KMS-11 (cell line): Measurements from ENCODE around the gene CECR2.

ENCODE experiments used
- H2AFZ ChIP-seq: fragments of 200-600 bp; sonication (generic); 2 replicates; pipeline ENCODE4 v1.6.1; 2016; ENCODE audit warnings: antibody characterized with exemption, mixed run types, low read depth
- H3K27ac ChIP-seq: fragments of 200-600 bp; sonication (generic); 2 replicates; pipeline ENCODE4 v1.6.1; 2016; ENCODE audit warnings: mild to moderate bottlenecking, mixed run types
- H3K27me3 ChIP-seq: fragments of 200-600 bp; sonication (generic); 2 replicates; pipeline ENCODE4 v1.6.1; 2017; ENCODE audit warnings: mild to moderate bottlenecking, low read depth, mixed run types, moderate library complexity; ENCODE audit not compliant: insufficient read depth
- H3K36me3 ChIP-seq: fragments of 200-600 bp; sonication (generic); 2 replicates; pipeline ENCODE4 v1.6.1; 2017; ENCODE audit warnings: mild to moderate bottlenecking, mixed run types; ENCODE audit not compliant: insufficient read depth
- H3K4me1 ChIP-seq: fragments of 200-600 bp; sonication (generic); 2 replicates; pipeline ENCODE4 v1.6.1; 2016; ENCODE audit warnings: mild to moderate bottlenecking, low read depth, mixed run types; ENCODE audit not compliant: poor library complexity, severe bottlenecking
- H3K4me2 ChIP-seq: fragments of 200-600 bp; sonication (generic); 2 replicates; pipeline ENCODE4 v1.7.0; 2016; ENCODE audit warnings: mild to moderate bottlenecking, mixed run types
- H3K4me3 ChIP-seq: fragments of 200-600 bp; sonication (generic); IDR thresholded peaks from 2 replicates; pipeline ENCODE4 v1.6.1; 2017; ENCODE audit warnings: low read depth, low read length, mixed read lengths; ENCODE audit not compliant: insufficient read depth
- H3K79me2 ChIP-seq: fragments of 200-600 bp; sonication (generic); 2 replicates; pipeline ENCODE4 v1.6.1; 2016; ENCODE audit warnings: low read depth, mixed run types; ENCODE audit not compliant: insufficient read depth
- H3K9ac ChIP-seq: fragments of 200-600 bp; sonication (generic); 2 replicates; pipeline ENCODE4 v1.6.1; 2016; ENCODE audit warnings: mild to moderate bottlenecking, mixed run types
- H4K20me1 ChIP-seq: fragments of 200-600 bp; sonication (generic); 2 replicates; pipeline ENCODE4 v1.6.1; 2016; ENCODE audit warnings: mild to moderate bottlenecking, mixed run types; ENCODE audit not compliant: insufficient read depth
- TF ChIP-seq, protein P1 (sequence below): fragments of 200-600 bp; sonication (generic); conservative IDR thresholded peaks from 2 replicates; pipeline ENCODE4 v1.6.1; 2017; ENCODE audit warnings: low read depth, mild to moderate bottlenecking, antibody characterized with exemption, low read length, moderate library complexity, mixed read lengths

The CECR2 gene

DNA sequence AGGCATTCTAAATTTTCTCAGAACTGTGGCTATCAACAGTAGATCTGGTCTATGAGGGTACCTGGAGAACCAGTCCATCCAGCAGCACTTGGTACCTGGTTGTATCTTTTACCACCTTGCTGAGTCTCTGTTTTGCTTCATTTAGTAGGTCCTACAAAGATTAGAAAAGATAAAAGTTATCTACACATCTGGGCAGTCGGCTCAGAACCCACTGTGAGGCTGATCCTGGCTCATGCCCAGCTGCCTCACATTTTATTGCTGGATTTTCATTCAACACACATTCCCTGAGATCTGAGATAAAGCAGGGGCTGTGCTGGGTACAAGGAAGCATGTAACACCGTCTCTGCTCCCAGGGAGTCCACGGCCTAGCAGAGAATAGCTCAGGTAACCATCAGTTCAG lies 231.8 kb downstream of the CECR2 start:
- no peak overlapping the region for H3K9ac ChIP-seq
- no peaks in the 10 kb centered on the region for H4K20me1 ChIP-seq
- no peak overlapping the region for H3K4me3 ChIP-seq
- no peak overlapping the region for H3K4me2 ChIP-seq
- H3K4me1 ChIP-seq: no peaks in the 10 kb centered on the region
- no peaks in the 10 kb centered on the region for H3K27me3 ChIP-seq
- peaks cover 17% of the 10 kb centered on the region; the same call in 1 of the 2 replicates for H3K36me3 ChIP-seq
- H2AFZ ChIP-seq: no peak overlapping the region
- H3K79me2 ChIP-seq: peaks cover 5% of the 10 kb centered on the region; the same call in 1 of the 2 replicates
- TF ChIP-seq, protein P1, sequence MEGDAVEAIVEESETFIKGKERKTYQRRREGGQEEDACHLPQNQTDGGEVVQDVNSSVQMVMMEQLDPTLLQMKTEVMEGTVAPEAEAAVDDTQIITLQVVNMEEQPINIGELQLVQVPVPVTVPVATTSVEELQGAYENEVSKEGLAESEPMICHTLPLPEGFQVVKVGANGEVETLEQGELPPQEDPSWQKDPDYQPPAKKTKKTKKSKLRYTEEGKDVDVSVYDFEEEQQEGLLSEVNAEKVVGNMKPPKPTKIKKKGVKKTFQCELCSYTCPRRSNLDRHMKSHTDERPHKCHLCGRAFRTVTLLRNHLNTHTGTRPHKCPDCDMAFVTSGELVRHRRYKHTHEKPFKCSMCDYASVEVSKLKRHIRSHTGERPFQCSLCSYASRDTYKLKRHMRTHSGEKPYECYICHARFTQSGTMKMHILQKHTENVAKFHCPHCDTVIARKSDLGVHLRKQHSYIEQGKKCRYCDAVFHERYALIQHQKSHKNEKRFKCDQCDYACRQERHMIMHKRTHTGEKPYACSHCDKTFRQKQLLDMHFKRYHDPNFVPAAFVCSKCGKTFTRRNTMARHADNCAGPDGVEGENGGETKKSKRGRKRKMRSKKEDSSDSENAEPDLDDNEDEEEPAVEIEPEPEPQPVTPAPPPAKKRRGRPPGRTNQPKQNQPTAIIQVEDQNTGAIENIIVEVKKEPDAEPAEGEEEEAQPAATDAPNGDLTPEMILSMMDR: no peak
- H3K27ac ChIP-seq: no peak overlapping the region

DNA sequence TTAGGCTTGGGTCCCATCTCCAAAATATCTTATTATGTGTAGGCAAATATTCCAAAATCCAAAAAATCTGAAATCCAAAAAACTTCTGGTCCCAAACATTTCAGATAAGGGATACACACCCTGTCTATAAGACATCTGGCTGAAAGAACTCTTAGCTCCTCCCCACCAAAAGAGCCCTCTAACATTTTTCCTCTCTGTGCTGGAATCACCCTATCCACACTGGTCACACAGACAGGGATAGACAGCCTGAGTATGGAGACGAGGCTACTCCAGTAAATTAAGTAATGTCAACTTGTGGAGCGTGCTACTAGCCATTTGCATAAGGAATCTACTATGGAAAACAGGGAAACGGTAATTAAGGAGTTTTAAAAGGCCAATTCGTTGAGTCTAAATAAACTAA lies 234.4 kb downstream of the CECR2 start:
- Histone ChIP-seq H2AFZ (no peak overlapping the region), H3K4me1 (no peaks in the 10 kb centered on the region), H4K20me1 (no peaks in the 10 kb centered on the region), H3K27me3 (no peaks in the 10 kb centered on the region), H3K4me3 (no peak overlapping the region), H3K4me2 (no peak overlapping the region), H3K79me2 (peaks cover 5% of the 10 kb centered on the region; the same call in 1 of the 2 replicates), H3K9ac (no peak overlapping the region), H3K36me3 (peaks cover 2% of the 10 kb centered on the region; the same call in 1 of the 2 replicates), H3K27ac (no peak overlapping the region)
- TF ChIP-seq, protein P1: no peak

DNA sequence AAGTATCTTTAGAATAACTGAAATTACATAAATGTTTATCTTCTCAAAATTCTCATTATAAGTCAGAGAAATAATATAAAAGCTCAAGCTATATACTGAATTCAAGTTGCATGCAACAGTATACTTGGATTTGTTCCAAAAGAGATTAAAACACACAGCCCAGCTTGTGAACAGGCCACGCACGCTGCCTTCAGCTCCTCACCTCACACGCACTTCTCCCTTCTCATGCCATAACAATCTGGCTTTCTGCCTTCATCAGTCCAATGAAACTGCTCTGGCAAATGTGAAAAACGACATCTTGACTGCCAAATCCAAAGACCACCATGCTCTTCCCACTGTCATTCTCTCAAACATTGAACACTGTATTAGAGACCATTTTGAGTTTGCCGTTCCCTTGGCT lies 237.2 kb downstream of the CECR2 start:
- H3K27ac ChIP-seq: no peak overlapping the region
- H3K4me1 ChIP-seq: no peaks in the 10 kb centered on the region
- H3K4me3 ChIP-seq: no peak overlapping the region
- no peak overlapping the region for H2AFZ ChIP-seq
- H3K27me3 ChIP-seq: no peaks in the 10 kb centered on the region
- H3K36me3 ChIP-seq: no peaks in the 10 kb centered on the region
- no peaks in the 10 kb centered on the region for H4K20me1 ChIP-seq
- H3K4me2 ChIP-seq: no peak overlapping the region
- H3K79me2 ChIP-seq: peaks cover 5% of the 10 kb centered on the region; the same call in 1 of the 2 replicates
- no peak overlapping the region for H3K9ac ChIP-seq
- TF ChIP-seq, protein P1: no peak
